NOMO-1 treated with dmso at 0.1 percent for 144 hours (cell line): ENCODE data around the gene ZNF778.
"Not testable (repeated sequence)": the region's sequence is repeated elsewhere in the genome, so short reads cannot be mapped to it uniquely, and the experiment has no call there.

ENCODE experiments used
- DNase-seq: peaks from one replicate; lab custom pipeline; 2025; ENCODE audit not compliant: unreplicated experiment; lab: John Stamatoyannopoulos, UW

ZNF778 gene

DNA sequence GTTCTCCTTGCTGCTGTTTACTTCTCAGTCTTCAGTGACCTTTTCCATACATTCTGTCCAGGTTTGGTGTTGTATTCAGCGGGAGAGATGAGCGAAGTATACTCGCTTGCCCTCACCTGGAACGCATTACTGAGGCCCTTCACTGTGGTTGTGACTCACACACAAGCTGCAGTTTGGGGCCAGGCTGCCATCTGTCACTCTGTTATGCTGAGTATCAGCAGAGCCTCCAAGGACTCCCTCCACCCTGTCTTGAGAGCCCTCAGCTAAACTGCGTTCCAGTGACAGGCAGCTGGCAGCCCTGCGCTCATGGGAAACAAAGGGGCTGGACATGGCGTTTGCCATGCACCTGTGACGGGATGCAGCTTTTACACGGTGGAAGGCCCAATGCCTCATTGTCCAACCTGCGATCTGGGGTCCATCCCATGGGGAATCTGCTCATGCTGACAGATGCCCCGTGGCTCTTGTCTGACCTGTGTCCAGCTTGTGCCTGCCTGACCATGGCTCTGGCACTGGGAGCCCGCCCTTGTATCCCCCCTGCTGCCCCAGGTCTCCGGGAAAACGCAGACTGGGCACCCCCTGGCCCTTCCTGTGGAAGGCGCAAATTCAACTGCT lies 6.5 kb upstream of the ZNF778 start:
- DNase-seq, result no peak

DNA sequence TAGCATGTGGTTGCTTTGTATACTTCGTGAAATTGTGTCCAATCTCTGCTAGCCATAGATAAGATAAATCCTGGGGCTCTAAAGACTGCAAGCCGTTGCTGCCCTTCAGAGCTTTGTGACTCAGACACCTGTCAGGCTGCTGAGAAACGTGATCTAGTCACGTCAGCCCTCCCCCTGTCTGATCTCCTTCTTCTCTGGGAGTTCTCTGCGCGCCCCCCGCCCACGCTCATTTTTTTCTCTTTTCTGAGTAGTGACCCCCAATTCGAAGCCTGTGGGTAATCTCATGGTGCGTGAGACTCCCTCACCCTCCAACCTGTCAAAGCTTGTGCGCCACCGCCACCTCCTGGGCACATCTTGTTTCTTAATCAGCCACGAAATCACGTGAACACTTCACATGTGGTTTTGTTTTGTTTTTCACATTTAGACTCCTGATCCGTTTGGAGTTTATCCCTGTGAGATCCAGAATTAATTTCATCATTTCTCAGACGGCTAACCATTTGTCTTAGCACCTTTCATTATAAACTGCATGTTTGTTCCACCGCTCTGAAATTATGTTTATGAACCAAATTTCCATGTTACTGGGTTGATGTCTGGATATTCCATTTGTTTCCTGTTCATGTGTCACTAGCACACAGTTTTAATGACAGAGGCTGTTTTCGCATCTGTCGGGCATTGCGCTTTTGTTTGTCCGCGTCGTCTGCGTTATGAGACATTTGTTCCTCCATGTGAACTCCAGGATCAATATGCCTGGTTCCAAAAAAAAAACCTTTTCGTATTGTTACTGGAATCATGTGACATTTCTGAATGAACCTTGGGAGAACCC lies 977 bp upstream of the ZNF778 start:
- DNase-seq, result peak; percentile 53

DNA sequence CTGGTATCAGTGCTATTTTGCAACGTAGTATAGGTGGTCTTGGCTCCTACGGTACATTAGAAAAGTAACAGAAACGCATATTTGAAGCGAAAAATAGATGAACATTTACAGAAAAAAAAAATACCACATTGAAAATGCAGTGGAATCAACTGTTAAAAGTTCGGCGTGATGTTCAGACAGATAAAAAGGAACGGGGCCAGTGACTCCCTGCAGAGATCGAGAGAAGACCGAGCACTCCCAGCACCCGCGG lies 440 bp upstream of the ZNF778 start:
- DNase-seq, result no peak

DNA sequence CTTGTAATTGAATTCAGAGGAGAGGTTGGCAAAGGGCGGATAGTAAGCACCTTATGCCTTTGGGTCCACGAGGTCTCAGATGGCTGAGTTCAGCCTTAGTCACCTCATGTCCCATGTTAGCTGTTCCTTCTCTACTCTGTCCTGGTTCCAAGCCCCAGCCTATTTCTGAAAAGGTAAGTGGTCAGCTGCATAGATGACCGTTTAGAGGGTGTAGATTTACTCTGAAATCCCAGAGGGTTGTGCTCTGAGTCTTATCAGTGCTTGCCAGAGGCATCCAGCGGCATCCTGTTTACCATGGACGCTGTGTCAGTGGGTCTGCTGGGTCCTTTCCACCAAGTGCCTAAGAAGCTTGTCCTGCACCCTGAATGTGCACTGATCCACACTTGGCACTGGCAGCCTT lies 1.9 kb downstream of the ZNF778 start:
- no peak for DNase-seq

DNA sequence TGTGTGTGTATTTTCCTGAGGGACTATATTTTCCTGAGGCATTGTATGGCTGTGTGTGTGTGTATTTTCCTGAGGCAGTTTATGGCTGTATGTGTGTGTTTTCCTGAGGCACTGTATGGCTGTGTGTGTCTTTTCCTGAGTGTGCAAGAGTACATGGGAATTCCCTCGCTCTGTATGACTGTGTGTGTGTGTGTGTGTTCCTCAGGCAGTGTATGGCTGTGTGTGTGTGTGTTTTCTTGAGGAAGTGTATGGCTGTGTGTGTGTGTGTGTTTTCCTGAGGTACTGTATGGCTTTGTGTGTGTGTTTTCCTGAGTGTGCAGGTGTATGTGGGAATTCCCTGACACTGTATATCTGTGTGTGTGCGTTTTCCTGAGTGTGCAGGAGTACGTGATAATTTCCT lies 4.1 kb downstream of the ZNF778 start:
- DNase-seq, result no peak

DNA sequence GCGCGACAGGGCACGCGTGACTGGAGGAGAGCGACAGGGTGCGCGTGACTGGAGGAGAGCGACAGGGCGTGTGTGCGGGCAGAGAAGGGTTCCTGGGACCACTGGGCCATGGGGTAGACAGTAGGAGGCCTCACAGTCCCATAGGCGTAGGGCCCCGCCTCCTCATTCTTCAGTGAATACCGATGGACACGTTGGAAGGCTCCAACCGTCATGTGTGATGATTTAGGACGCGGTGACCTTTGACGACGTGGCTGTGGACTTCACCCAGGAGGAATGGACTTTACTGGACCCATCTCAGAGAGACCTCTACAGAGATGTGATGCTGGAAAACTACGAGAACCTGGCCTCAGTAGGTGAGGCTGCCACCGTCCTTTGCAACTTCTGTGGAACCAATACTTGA lies 5.4 kb downstream of the ZNF778 start:
- no peak for DNase-seq

DNA sequence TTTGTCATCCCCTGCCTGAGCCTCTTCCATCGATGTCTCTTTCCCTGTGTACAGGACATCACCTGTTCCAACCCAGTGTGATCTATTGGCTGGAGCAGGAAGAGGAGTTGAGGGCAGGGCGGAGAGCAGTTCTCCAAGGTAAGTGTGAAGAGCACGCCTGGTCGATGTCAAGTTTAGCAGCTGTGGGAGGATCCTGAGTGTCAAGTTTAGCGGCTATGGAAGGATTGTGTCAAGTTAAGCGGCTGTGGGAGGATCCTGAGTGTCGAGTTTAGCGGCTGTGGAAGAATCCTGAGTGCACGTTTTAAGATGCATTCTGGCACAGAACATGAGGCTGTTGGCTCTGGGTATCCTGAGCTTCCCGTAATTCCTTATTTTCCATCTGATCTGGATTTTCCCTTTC lies 7.2 kb downstream of the ZNF778 start:
- DNase-seq, result no peak

DNA sequence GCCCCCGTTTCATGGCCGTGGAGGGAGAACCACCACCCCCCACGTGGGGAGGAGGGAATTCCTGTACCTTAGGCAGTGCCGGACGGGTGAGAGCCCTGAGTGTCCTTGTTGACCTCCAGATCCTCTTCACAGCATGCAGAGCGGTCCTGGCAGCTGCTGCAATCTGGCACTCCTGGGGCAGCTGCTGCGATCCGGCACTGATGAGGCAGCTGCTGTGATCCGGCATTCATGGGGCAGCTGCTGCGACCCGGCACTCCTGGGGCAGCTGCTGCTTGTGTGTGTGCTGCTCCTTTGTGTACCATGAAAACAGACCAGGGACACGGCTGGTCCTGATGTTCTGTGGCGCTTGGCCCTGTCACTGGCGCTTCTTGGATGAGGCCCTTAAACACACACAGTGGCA lies 12.8 kb downstream of the ZNF778 start:
- no peak for DNase-seq

DNA sequence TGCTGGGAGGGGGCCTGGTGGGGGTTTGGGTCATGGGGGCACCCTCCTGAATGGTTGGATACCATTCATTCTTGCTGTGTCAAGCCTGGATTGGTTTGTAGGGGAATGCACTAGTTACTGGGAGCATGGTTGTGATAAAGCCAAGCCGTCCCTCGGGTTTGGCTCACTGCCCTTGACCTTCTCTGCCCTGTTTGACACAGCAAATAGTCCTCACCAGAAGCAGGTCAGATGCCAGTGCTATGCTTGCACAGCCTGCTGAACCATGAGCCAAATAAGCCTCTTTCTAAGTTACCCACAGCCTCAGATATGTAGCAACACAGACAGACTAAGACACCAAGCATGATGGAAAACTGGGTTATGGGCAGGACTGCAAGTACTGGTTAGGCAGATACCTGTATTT lies 14.6 kb downstream of the ZNF778 start:
- no peak for DNase-seq

DNA sequence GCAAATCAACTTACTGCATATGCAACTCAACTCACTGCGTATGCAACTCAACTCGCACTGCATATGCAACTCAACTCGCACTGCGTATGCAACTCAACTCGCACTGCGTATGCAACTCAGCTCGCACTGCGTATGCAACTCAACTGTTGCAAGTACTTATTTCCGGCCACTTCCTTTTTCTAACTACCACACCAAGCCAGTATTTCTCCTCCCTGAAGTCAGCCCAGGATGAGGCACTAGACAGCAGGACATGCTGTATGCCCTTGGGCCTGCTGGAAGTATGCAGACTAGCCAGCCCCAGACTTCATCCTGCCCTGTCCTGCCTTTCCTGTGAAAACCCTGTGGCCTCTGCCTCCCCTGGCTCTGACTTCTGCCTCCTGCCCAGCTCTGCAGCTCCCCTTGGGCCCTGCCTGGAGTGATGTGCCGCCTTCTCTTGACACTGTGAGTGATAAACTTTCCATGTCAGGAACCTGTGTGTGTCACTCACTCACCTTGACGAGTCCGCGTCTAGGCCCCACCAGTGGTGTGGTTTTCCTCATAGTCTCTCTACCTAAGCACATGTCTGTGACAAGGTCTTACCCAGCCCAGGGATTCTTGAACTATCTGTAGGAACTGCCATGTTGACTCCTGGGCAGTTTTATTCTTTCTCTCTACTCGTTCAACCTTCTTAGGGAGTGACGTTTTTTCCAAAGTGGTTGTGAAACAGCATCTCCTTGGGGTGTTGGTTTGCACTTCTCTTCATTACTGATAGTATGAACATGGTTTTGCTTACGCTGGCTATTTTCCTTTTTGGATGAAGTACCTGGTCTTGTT lies 16.4 kb downstream of the ZNF778 start:
- peak; percentile 52 for DNase-seq

DNA sequence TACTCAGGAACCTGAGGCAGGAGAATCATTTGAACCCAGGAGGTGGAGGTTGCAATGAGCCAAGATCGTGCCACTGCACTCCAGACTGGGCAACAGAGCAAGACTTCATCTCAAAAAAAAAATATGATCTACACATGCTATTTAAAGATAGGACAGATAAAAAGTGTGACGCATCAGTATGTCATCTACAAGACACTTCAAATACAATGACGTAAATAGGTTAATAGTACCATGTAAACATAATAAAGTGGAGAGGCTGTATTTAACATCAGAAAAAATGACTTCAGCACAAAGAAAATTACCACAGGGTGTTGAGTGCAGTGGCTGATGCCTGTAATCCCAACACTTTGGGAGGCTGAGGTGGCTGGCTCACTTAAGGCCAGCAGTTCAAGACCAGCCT lies 20.2 kb downstream of the ZNF778 start:
- no peak for DNase-seq

DNA sequence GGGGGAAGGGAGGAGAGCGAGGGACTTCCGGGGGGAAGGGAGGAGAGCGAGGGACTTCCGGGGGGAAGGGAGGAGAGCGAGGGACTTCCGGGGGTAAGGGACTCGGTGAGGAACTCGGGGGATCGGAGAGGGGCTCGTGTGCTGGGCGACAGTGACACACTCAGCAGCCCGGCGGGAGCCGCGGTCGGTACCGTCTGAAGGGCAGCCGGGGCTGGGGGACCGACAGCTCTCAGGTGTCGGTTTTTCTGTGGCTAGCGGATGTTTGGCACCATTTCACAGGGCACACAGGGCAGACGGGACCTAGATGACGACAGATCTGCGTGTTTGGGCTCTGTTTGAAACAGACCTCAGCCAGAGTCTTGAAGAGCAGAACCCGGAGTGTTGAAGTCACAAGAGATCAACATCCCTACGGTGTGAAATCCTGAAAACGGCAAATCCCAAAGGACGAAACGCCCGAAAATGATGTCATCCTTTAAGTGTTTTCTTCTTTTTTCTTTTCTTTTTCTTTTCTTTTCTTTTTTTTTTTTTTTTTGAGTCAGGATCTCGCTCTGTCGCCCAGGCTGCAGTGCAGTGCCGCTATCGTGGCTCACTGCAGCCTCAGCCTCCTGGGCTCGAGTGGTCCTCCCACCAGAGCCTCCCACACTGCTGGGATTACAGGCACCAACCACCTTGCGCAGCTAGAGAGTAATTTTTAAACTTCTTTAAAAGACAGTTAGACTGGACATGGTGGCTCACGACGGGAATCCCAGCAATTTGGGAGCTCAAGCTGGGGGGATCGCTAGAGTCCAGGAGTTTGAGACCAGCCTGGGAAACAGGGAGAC lies 23.9 kb downstream of the ZNF778 start:
- peak; percentile 50 for DNase-seq

DNA sequence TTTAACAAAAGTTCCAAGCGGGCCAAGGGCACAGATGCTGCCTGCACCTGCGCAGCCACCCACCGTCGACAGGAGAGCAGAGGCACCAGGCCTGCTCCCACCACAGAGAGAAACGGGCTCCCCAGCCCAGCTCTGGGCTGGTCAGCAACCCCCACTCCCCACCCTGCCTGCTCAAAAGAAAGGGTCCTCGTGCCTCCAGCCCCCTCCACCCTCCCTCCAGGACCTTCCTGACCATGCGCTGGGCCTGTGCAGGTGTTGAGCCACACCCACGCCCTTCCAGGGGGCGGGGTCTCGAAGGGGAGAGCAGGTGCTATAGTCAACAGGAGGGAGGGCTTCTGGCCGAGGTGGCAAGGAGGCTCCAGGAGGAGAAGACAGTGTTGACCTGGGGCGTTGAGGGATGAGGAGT lies 25.3 kb downstream of the ZNF778 start:
- DNase-seq, result no peak

DNA sequence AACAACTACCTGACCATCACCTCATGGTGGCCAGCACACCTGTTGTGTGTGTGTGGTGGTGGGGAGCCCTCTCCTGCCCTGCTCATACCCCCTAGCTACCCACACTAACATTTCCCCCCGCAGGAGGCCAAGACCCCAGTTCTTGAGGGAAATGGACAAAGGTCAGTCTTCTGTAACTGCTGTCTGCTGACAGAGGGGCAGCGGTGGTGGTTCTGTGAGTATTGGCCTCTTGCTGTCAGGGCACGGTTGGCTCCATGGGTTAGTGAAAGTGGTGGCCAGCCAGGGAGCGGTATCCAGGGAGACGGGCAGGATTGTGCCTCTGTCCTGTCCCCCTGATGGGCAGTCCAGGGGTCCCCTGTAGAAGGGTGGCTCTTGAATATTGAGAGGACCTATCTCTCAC lies 26.2 kb downstream of the ZNF778 start:
- DNase-seq, result no peak

DNA sequence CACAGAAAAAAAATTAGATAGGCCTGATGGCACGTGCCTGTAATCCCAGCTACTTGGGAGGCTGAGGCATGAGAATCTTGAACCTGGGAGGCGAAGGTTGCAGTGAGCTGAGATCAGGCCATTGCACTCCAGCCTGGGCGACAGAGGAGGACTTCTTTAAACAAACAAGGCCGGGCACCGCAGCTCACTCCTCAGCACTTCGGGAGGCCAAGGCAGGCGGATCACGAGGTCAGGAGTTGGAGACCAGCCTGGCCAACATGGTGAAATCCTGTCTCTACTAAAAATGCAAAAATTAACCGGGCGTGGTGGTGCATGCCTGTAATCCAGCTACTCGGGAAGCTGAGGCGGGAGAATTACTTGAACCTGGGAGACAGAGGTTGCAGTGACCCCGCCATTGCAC lies 26.8 kb downstream of the ZNF778 start:
- DNase-seq, result not testable (repeated sequence)

DNA sequence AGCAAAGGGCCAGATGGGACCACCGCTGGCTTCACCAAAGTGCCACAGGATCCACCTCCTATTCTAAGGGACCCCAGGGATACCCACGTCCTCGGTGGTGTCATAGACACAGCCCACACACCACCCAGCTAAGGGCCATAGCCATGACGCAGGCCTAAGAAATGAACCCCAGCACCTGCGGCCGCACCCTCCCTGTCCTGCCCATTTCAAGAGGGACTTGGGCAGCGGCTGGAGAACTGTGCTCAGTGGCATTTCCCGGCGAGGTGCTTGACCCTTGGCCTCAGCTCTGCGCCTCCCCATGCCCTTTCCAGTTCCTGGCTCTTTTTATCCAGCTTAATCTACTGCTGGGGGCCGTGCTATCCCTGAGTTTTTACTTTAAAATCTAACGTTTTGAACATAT lies 27.3 kb downstream of the ZNF778 start:
- no peak for DNase-seq

DNA sequence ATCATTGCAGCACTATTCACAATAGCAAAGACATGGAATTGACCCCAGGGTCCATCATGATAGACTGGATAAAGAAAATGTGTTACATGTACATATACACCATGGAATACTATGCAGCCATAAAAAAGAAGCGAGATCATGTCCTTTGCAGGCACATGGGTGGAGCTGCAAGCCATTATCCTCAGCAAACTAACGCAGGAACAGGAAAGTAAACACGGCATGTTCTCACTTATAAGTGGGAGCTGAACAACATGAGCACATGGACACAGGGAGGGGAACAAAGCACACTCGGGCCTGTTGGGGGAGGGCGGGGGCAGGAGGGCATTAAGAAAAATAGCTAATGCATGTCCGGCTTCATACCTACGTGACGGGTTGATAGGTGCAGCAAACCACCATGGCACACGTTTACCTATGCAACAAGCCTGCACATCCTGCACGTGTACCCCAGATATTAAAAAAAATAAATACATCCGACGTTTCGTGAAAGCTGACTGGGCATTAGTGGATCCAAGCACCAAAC lies 28.9 kb downstream of the ZNF778 start:
- no peak for DNase-seq

DNA sequence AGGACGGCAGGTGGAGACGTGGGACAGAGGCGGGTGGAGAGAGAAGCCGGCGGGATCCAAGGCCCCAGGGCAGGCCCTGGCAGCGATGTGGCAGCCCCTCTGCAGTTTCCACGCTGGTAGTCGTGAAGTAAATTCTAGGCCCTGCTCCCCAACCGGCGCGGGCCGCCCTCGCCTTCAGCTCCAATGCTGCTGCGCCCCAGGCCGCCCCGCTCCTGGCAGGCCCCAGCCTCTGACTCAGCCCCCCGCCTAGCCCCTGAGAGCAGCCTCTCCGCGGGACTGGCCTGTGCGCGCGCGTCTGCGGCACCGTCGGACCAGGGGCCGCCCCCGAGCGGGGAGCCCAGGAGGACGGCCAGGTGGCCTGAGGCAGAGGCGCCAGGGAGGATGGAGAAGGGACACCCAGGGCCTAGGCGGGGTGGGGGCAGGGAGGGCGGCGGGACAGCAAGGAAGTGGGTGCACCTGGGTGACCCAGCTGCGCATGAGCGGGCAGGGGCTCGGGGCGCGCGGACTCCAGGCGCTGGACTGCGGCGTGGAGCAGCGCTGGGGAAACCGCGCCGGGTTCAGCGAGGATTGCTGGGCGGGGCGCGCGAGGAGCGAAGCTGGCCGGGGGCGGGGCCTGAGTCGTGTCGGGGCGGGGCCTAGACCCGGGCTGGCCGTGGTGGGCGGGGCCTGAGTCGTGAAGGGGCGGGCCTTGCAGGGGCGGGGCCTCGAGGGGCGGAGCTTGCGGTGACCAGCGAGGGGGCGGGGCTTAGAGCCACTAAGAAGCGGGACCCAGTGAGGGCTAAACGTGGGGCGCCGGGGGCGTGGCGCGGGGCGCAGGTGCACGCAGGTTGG lies 29.6 kb downstream of the ZNF778 start:
- peak; percentile 38 for DNase-seq

DNA sequence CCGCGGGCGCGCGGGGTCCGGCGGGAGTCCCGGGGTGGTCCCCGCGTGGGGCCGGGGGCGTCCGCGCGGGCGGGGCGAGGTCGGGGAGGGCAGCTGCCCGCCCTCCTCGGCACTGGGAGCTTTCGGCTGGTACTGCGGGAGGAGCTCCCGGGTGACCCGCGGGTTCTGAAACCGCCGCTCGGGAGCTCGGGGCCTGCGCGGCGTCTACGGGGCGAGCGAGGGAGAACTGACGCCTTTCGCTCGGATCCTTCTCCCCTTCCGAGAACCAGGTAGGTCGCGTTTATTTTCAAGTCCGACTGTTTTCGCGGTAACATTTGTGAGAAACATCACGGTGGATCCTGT lies 30.2 kb downstream of the ZNF778 start:
- DNase-seq, result not testable (repeated sequence)

DNA sequence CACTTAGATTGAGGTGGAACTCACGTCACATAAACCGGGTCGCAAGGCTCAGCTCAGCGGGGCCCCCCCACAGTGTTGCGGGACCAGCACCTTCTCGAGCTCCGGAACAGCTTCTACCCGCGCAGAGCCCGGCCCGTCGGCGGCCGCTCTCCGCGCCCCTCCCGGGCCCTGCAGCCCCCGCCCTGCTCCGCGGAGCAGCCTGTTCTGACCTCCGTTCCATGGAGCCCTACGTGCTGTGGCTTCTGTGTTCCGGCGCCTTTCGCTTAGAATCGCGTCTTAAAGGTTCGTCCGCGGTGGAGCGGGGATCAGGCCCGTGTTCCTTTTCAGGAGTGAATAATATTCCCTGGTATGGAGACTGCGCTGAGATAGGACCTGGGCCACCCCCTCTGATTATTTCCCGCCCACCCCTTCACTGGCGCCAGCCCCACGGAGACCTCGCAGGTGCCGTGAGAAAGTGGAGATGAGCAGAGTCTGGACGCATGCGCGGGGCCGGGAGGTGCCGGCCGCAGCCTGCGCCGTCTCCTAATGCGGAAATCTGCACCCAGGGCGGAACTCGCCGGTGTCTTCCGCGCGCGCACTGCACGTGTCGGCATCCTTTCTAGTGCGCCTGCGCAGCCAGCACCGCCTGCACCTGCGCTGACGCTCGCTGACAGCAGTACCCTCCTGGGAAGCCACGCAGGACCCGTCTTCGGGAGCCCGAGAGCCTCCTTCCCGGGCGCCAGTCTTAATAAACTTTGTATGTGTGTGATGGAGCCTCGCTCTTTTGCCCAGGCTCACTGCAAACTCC lies 30.9 kb downstream of the ZNF778 start:
- DNase-seq, result no peak
